RKO (cell line): ENCODE data around the gene JMJD8.
A peak's percentile ranks its signal among the peaks of the same experiment; 100 is the strongest.

Experiments
- DNase-seq: peaks from one replicate; pipeline ENCODE4 v3.0.0-alpha.2; 2016; ENCODE audit warnings: low spot score

The JMJD8 gene

DNA sequence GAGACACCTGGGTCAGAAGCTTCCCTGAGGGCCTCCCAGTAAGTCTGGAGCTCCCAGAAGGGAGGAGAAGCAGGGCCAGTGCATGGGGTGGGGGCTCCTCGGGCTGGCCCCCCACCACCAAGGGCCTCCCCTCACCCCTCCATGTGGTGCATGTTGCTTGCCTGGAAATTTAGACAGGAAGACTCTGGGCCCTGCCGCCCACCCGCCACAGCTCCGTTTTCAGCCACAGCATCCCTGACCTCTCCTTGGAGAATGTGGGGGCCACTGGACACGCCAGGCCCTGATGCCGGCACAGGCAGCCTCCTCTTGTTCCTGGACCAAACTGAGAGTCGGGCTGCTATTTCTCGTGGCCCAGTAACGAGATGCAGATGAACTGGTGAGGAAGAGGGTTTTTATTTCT lies 45.3 kb downstream of the JMJD8 start:
- no peak for DNase-seq

DNA sequence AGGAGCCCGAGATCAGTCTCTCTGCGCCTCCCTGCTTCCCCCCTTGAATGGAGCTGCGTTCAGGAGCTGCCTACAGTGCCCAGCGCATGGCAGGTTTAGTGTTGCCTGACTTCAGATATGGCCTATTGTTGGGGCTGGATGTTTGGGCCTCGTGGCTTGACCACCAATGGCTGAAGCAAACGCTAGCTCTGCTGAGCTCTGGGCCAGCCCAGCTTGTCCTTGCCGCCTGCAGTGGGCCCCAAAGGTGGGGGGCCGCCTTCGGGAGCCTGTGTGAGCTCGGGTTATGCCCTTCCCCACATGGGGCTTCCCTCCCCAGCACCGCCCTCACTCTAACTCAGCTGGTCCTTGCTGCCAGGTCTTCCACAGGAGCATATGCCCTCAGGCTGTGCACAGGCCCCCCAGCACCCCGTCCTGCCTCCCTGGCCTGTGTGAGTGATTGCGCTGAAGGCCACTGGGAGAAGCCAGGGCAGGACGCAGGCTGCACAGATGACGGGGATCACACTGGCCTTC lies 46.0 kb downstream of the JMJD8 start:
- DNase-seq: no peak

DNA sequence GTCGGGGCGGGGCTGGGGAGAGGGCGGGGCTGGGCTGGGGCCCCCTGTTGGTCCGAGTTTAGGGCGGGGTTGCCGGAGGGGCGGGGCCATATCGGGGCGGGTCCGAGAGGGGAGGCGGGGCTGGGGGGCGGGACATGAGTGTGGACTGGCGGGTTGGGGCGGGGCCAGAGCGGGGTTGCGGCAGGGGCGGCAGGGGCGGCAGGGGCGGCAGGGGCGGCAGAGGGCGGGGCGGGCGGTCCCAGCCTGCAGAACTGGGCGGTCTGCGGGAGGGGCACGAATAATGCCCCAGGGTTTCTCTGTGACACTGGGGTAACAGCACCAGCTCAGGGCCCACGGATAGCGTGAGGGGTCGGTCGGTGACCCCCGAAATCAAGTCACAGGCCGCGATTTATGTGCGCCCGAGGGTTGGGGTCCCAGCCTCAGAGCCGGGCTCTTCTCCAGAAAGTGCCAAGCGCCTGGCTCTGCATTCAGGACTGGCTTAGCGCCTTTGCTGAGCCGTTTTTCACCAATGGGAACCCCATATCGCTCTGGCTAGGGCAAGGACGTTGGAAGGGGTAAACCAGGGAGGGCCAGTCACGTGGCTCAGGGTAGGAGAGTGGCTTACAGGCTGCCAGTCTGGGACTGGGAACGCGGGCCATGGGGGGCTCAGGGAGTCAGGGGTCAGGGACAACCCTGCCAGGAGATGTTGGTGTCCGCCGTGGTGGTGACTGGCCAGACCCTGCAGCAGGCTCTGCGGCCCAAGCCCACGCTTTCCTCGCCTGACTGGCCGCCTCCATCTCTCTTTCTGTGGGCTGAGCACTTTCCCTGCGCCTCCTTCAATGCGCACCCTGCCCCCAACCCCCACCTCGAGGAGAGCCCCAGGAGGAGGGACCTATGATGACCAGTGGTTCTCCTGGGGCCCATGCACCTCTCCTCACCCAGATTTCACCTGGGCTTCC lies 46.8 kb downstream of the JMJD8 start:
- DNase-seq: no peak

- DNase-seq: peak; percentile 95
Measured at GRCh38 chr16:636206-637080, 47.7 kb downstream of the JMJD8 start, which contains the start of gene METTL26. METTL26 (minus strand) TSS chr16:636305; CDS start chr16:636290, 15 bp downstream.

- DNase-seq: no peak
Measured at GRCh38 chr16:635573-636205, 48.4 kb downstream of the JMJD8 start.

DNA sequence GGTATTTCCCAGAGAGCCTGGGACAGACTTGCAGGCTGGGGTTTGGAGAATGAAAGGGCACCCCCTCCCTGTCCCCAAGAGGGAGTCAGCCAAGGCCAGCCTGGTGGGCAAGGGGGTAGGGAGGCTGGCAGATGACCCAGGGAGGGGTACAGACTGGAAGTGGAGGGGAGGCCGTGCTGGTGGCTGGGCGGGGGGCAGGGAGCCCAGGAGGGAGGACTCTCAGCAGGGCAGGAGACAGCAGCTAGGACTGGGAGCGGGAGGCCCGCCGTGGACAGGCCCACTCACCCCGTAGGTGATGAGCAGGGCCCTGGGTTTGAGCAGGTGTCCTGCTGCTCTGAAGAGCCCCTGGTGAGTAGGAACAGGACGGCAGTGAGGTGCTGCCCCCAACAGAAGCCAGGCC lies 49.1 kb downstream of the JMJD8 start:
- no peak for DNase-seq

DNA sequence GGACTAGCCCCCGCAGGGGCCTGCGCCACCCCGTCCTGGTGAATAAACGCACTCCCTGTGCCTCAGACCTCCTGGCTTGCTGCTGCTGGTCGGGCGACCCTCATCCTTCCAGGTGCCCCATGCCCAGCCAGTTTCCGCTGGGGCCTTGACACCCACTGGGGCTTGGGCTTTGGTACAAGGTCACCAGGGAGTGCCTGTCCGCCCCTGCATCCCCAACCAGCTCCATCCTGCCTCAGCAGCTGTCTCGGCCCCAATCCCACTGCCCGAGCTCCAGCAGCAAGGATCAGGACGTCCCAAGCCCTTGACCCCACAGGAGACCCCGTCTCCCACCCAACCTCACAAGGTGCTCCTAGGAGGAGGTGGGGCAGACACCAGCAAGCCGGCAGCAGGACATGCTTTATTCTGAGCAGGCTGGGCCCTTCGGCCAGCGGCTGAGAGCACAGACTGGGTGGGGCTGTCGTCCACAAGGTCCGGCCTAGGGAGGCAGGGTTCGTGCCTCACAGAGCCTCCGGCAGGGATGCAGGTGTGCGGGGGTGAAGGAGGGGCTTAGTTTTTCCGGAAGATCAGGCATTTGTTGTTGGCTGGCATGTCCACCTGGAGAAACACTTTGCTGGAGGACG lies 50.0 kb downstream of the JMJD8 start:
- DNase-seq: no peak

DNA sequence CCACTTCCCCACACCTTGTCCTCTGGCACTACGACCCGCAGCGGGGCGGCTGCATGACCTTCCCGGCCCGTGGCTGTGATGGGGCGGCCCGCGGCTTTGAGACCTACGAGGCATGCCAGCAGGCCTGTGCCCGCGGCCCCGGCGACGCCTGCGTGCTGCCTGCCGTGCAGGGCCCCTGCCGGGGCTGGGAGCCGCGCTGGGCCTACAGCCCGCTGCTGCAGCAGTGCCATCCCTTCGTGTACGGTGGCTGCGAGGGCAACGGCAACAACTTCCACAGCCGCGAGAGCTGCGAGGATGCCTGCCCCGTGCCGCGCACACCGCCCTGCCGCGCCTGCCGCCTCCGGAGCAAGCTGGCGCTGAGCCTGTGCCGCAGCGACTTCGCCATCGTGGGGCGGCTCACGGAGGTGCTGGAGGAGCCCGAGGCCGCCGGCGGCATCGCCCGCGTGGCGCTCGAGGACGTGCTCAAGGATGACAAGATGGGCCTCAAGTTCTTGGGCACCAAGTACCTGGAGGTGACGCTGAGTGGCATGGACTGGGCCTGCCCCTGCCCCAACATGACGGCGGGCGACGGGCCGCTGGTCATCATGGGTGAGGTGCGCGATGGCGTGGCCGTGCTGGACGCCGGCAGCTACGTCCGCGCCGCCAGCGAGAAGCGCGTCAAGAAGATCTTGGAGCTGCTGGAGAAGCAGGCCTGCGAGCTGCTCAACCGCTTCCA lies 50.6 kb downstream of the JMJD8 start:
- DNase-seq: no peak

- DNase-seq: no peak
Measured at GRCh38 chr16:632486-633335, 51.4 kb downstream of the JMJD8 start.

GRCh38 chr16:631808-632358 lies 52.3 kb downstream of the JMJD8 start:
- DNase-seq: no peak
